Anterior cingulate cortex (tissue), 58 donors: Measurements from ENCODE around the gene COA7.
"Not testable (repeated sequence)": the region's sequence is repeated elsewhere in the genome, so short reads cannot be mapped to it uniquely, and the experiment has no call there.

Experiments
- DNase-seq, 58 donors: peaks; one replicate each; lab custom pipeline; 2025; lab: John Stamatoyannopoulos, UW

COA7 gene

DNA sequence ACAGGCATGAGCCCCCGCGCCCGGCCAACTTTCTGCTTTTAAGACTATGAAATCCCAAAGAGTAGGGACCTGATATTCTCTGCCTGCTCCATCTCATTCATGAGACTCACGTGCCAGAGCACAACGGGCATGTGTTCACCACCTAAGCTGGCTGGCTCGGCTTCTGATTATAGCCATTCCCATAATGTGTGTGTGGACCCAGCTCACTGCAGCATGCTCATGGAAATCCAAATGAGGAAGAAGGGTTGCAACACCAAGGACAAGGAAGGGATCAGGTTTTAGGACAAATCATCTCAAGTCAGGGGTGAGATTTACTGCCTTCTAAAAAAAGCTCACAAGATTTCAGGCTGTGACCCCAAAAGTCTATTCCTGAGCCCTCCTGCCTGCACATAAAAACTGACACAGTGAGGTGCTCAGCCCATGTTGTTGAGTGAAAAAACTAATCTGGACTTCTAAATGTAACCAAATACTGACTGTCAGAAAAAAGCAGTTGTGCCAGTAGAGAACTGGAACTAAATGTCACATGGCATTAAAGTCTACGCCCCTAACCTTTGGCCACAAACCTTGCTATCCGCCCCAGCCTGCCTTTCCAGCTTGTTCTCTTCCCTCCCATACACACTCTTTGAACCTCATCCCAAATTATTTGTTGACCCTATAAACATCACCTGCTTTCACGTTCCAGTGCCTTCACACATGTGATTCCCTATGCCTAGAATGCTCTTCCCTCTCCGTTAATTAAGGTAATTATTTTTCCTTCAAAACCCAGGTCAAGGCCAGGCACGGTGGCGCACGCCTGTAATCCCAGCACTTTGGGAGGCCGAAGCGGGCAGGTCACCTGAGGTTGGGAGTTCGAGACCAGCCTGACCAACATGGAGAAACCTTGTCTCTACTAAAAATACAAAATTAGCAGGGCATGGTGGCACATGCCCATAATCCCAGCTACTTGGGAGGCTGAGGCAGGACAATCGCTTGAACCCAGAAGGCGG is 9.1 kb upstream of the COA7 start:
- DNase-seq = no peak

DNA sequence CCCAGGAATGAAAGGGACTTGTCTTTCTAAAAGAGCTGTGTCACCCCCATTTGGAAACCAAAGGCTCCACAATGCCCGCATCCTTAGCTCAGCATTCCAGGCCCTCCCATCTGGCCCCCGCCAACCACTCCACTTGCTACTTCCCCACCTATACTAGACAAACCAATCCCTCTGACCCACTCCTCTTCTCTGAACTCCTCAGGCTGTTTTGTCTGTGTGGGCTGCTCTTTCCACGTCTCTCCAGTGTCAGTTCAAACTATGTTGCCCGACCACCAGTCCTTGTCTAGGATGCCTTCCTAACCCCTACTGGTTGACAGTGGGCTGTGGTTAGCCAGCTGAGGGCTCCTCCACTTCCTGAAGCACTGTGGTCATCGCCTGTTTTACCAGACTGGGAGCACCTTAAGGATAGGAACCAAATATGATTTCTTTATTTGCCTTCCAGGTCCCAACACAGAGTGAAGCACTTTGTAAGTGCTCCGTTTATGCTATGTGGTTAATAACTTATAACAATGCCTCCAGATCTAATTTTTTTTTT is 8.1 kb upstream of the COA7 start:
- DNase-seq = no peak

DNA sequence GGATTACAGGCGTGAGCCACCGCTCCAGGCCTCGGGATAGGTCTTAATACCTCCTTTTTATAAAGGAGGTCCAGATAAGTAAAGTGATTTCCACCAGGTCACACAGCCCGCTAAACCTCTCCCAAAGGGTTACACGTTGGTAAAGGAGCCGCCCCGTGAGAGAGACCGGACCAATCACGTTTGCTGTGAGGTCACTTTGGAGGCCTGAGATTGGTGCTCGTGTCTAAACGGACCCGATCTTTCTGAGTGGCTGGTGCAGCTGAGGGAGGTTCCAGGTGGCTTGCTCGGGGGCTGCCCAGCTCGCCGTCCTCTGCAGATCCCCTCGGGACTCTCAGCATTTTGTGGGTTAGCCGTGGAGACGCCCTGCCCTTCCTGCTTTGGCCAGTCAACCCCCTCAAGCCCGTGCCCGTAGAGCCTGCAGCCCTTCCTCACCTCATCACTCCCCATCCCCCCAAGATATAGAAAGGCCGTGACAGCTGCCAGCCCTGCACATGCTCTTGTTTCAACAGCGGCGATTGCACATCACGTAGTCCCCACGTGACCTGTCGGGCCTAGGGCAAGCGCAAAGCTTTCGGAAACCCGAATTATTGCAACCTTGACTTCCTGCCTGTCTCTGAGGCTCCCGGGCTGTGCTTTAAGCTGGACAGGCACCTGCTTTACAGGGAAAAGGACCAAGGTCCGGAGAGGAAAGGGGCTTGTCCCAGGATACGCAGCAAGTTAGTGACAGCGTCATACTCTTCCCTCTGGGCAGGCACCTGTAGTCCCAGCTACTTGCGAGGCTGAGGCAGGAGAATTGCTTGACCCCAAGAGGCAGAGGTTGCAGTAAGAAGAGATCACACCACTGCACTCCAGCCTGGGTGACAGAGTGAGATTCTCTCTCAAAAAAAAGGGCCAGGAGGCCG is 5.0 kb upstream of the COA7 start:
- DNase-seq = peak; percentile 79 to 98 (median 92)

DNA sequence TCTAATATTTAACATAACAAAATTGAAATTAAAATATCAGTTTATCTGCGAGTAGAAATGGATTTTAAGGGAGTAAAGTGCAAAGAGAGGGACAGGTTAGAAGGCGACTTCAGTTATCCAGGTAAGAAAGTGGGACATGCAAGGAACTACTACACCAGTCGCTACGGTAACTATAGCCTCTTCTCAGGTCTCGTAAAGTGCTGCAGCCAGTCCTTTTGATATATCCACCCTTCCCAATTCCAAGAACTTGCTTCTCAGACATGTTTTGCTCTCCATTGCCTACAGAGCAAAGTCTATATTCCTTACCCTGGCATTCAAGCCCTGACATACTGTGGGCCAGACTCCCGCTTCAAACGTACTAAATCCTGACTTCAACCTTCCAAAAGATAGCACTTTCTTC is 2.5 kb downstream of the COA7 start:
- DNase-seq = no peak

DNA sequence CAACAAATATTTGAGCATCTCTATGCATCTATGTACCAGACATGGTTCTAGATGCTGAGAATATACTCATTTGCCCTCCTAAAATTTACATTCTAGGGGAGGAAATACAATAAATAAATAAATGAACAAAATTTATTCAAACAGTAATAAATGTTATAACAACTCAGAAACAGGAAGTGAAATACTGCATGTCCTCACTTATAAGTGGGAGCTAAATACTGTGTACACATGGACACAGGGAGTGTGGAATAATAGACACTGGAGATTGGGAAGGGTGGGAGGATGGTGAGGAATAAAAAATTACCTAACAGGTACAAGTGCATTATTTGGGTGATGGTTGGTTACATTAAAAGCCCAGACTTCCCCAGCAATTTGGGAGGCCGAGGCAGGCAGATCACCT is 4.3 kb downstream of the COA7 start:
- no peak for DNase-seq

DNA sequence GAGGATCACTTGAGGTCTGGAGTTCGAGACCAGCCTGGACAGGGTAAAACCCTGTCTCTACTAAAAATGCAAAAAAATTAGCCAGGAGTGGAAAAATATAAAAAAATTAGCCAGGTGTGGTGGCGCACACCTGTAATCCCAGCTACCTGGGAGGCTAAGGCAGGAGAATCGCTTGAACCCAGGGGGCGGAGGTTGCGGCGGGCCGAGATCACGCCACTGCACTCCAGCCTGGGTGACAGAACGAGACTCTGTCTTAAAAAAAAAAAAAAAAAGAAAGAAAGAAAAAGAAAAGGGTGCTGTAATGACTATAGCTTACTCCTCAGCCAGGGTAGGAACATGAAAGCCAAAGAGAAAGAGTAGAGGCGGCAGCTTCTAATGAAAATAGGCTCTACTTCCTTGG is 4.8 kb downstream of the COA7 start:
- not testable (repeated sequence) for DNase-seq

DNA sequence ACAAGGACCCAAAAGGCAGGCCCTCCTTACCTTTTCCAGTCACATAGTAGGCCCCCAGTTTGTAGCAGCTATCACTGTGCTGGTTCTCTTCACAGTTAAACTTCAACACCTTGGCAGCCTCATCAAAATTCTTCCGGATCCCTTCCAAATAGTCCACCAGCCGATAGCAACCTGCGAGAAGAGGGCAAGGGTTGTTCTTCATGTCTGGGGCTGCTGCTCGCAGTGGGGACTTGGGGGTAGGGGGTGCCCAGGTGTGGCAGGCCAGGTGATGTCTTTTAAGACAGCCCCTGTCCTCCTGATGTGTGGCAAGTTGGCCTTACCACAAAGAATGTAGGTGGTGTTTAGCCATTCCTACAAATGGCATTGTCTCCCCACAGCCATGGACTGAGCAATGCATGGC is 5.5 kb downstream of the COA7 start:
- no peak for DNase-seq

DNA sequence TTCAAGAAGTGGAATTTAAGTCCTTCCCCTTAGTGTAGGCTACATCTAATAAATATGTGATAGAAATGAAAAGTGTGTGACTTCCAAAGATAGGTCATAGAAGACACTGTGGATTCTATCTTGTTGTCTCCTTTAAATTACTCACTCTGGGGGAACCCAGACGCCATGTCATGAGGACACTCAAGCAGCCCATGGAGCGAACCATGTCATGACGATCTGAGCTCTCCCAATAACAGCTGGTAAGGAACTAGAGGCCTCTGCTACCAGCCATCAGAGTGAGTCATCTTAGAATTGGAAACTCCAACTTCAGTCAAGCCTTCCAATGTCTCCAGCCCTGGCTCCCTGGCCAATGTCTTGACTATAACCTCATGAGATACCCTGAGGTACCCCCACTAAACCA is 6.3 kb downstream of the COA7 start:
- no peak for DNase-seq

DNA sequence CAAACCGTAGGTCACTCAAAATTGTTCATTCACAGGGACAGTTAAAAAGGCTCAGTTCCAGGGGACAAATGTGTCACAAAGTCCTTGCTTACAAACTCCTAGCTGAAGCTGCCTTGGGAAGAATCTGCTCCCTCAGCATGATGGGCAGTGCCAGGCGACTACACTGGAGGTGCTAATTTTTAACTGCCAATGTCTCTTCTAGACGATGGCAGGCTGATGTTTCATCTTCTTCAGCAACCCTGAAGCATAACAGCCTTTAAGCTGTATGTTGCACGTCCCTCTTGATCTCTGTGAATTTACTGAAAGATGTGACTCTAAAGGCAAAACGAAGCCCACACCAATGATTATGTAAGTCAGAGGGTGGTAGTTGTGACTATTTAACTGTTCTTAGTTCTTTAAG is 11.3 kb downstream of the COA7 start:
- DNase-seq = no peak

DNA sequence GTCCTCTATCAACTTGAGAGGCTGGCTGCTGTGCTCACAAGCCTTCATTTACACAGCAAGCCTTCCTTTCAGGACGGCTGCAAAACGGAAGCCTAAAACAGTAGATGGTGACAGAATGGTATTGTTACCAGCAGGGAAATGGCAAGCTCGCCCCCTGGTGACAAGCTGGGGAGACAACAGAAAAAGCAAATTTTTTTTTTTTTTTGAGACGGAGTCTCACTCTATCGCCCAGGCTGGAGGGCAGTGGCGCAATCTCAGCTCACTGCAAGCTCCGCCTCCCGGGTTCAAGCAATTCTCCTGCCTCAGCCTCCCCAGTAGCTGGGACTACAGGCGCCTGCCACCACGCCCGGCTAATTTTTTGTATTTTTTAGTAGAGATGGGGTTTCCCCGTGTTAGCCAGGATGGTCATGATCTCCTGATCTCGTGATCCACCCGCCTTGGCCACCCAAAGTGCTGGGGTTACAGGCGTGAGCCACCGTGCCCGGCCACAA is 11.8 kb downstream of the COA7 start:
- peak in 43 of 58 donors; percentile 6 to 67 (median 23) for DNase-seq

DNA sequence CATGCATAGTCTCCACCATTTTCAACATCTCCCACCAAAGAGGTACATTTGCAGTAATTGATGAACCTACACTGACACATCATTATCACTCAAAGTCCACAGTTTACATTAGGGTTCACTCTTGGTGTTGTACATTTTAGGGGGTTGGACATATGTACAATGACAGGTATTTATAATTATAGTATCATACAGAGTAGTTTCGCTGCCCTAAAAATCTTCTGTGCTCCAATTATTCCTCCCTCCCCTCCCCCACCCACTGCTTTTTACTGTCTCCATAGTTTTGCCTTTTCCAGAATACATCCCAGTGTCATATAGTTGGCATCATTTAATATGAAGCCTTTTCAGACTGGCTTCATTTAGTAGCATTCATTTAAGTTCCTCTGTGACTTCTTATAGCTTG is 13.6 kb downstream of the COA7 start:
- no peak for DNase-seq

DNA sequence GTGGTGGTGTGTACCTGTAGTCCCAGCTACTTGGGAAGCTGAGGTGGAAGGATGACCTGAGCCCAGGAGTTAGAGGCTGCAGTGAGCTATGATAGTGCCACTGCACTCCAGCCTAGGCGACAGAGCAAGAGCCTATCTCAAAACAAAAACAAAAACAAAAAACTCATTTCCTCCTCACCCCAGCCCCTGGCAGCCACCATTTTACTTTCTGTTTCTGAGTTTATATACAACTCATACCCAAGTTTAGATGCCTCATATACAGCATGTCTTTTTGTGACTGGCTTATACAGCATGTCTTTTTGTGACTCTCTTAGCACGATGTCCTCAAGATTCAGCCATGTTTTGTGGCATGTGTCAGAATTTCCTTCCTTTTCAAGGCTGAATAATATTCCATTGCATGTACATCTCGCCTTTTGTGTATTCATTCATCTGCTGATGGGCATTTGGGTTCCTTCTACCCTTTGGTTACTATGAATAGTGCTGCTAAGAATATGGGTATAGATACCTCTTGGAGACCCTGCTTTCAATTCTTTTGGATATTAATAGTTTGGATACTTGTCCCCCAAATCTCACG is 14.7 kb downstream of the COA7 start:
- no peak for DNase-seq

DNA sequence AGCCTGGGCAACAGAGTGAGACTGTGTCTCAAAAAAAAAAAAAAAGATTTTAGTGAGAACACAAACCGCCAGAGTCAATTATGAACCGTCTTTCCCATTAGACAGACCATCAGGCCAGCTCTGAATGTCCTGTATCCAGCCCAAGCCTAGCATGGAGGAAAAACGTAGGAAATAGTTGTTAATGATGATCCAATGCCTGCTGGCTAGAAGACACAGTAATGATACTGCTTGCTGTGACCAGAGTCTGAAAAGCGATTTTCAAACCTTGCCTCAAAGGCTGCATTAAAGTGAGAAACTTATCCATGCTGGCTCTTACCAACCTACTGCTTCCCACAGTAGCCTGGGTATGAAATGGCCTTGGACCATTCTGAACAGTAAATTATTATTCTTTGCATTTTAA is 17.0 kb downstream of the COA7 start:
- no peak for DNase-seq

DNA sequence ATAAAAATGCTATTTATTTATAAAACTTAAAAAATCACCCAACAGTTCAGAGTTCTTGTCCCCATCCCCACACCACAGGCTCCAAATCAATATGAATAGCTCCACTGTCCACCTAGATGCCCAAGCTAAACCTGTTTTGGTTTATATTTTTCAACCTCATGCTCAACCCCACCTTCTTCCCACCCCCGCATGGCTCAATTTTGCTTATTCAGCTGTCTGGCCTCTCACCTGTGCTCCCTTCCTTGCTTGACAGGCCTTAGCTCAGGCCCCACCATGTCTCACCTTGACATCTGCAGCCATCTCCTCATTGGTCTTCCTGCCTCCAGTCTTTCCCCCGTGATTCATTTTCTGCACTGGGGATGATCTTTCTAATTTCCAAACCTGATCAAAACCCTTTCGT is 17.8 kb downstream of the COA7 start:
- no peak for DNase-seq

DNA sequence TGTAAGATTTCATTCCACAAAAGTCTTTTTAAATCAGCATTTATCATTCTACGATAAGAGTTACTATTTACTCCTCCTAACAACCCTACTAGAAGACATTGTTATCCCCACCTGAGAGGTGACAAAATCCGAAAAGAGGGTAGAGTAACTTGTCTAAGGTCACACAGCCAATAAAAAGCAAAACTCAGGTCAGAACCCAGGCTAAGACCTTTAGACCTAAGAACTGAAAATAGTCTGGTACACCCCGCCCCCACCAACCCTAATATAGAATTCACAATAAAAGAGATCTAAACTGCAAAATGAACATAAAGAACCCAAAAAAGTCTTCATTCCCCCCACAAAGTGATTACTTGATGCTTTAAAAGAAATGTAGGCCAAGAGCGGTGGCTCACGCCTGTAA is 18.6 kb downstream of the COA7 start:
- no peak for DNase-seq

DNA sequence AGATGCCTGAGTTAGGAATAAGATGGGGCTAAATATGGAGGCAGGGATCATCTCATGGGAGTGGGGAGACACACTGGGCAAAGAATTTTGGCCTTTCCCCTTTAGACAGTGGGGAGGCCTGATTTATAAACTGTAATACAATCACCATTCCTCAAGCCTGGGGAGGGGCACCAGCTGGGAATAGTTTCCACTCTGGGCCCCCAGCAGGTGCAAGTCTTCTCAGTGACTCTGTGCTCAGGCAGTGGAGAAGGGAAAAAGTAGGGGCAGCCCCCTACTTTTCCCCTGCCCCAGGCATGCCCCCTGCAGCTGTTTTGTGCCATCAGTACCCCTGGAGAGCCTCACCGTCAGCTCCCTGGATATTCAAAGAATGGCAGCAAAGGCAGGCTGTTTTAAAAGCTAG is 19.1 kb downstream of the COA7 start:
- no peak for DNase-seq

DNA sequence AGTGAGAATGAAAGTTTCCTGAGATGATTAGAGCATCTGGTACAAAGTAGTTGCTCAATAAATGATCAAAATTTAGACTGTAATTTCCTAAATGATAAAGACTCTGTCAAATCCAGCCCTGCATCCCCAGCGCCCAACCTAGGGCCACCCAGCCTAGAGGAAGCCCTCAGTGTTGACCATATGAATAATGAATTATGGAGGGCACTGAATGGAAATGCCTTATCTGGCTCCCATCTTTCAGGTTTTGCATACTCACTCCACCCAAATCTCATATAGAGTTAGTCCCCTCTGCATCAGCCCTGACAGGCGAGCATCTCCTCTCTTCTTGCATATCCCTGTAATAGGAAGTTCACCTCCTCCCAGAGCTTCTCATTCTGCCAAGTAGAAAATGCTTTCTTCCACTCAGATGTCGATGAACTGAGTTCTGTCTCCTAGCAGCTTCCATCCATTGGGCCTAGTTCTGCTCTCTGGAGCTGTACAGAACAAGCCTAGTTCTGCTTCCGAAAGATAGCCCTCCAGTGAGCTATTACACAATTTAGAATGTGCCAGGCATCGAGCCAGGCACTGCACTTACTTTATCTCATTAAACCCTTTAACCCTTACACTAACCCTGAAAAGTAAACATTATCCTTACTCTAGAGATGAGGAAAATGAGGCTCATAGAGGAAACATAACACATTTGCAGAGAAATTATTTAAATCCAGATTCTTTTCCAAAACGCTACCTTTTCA is 20.9 kb downstream of the COA7 start:
- no peak for DNase-seq

DNA sequence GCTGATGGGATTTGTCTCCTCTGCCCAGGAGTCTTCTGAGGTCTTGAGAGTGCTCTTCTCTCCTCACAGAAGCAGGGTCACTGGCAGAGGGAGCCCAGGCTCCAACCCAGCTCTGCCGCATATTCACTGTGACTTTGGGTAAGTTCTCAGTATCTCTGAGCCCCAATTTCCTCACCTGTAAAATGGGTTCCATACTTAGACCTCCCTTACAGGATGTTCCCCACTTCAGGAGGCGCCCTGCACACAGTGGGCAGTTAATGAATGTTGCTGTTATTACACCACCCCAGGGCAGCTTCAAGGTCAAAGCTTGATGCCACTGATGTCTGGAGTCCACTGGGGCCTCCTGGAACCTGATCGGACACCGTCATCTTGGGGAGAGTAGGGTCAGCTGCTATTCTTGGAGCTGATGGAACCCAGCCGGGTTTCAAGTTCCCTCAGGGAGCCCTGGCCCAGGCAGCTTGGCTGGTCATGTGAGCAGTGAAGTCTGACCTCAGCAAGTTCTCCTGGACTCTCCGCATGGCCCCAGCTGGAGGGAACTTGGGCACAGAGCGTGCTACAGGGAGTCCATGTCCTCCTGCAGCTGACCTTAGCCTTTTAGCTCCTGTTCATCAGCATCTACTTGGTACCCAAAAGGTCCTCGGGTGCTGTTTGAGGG is 21.8 kb downstream of the COA7 start:
- peak in 24 of 58 donors; percentile 3 to 40 (median 11) for DNase-seq
